Hepatocyte (in vitro differentiated cells): ENCODE data around the gene KLHL42.

Source experiments
- EZH2 ChIP-seq: fragments of 200-600 bp; sonication (generic); IDR thresholded peaks from 2 replicates; pipeline ENCODE4 v1.6.1; 2016; ENCODE audit warnings: antibody characterized with exemption, mild to moderate bottlenecking, borderline replicate concordance
- EZH2phosphoT487 ChIP-seq: fragments of 200-600 bp; sonication (generic); IDR thresholded peaks from one replicate; pipeline ENCODE4 v1.6.1; 2018; ENCODE audit warnings: antibody characterized with exemption, mild to moderate bottlenecking, low read depth, moderate library complexity; ENCODE audit not compliant: unreplicated experiment, severe bottlenecking
- TF ChIP-seq, protein P1 (sequence below): fragments of 200-600 bp; sonication (generic); IDR thresholded peaks from 2 replicates; pipeline ENCODE4 v1.5.1; 2016; ENCODE audit warnings: antibody characterized with exemption, mild to moderate bottlenecking; ENCODE audit not compliant: poor library complexity

DNA sequence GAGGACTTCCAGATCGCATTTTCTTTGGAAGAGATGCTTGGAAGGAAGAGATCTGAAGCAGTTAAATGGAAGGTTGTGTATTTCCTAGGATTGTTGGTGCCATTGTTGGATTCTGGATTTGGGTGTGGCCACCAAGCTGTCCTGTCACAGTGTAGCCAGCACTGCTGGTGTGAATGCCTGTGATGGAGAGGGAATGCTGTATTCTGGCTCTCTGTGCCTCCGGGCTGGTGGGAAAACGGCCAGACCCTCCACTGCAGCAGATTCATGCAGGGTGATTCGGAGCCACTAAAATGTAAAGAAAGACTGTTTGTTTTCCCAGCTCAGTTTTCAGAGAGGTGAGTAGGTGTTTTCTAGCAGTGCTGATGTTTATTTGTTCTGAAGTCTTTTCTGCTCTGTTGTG, 30.7 kb downstream of the KLHL42 start:
- TF ChIP-seq, protein P1, sequence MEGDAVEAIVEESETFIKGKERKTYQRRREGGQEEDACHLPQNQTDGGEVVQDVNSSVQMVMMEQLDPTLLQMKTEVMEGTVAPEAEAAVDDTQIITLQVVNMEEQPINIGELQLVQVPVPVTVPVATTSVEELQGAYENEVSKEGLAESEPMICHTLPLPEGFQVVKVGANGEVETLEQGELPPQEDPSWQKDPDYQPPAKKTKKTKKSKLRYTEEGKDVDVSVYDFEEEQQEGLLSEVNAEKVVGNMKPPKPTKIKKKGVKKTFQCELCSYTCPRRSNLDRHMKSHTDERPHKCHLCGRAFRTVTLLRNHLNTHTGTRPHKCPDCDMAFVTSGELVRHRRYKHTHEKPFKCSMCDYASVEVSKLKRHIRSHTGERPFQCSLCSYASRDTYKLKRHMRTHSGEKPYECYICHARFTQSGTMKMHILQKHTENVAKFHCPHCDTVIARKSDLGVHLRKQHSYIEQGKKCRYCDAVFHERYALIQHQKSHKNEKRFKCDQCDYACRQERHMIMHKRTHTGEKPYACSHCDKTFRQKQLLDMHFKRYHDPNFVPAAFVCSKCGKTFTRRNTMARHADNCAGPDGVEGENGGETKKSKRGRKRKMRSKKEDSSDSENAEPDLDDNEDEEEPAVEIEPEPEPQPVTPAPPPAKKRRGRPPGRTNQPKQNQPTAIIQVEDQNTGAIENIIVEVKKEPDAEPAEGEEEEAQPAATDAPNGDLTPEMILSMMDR: no peak
- TF ChIP-seq EZH2phosphoT487: no peak
- no peak for TF ChIP-seq EZH2
